DMS153 treated with DMSO at 0.1 percent for 48 hours (cell line): ENCODE data around the gene CD38.

Experiments
- DNase-seq: peaks from one replicate; lab custom pipeline; 2025; ENCODE audit not compliant: unreplicated experiment; lab: John Stamatoyannopoulos, UW

The CD38 gene

GRCh38 chr4:15894921-15895916 is 117.1 kb downstream of the CD38 start:
- no peak for DNase-seq

GRCh38 chr4:15897577-15897976 is 119.4 kb downstream of the CD38 start:
- no peak for DNase-seq

GRCh38 chr4:15898902-15899301 is 120.8 kb downstream of the CD38 start:
- DNase-seq, result no peak

GRCh38 chr4:15899511-15899910 is 121.4 kb downstream of the CD38 start:
- no peak for DNase-seq

GRCh38 chr4:15901007-15901406 is 122.9 kb downstream of the CD38 start:
- no peak for DNase-seq

GRCh38 chr4:15901998-15902397 is 123.9 kb downstream of the CD38 start:
- DNase-seq, result no peak

GRCh38 chr4:15902746-15903145 is 124.6 kb downstream of the CD38 start:
- no peak for DNase-seq
